Effector CD4-positive, alpha-beta T cell (primary cell): Measurements from ENCODE around the gene MRPL20.
"Not testable (repeated sequence)": the region's sequence is repeated elsewhere in the genome, so short reads cannot be mapped to it uniquely, and the experiment has no call there.

Source experiments
- DNase-seq: peaks from one replicate; pipeline ENCODE4 v3.0.0-alpha.2; 2020

Gene MRPL20

GRCh38 chr1:1425753-1426495 lies 18.8 kb upstream of the MRPL20 start:
- no peak for DNase-seq

GRCh38 chr1:1425426-1425752 lies 18.3 kb upstream of the MRPL20 start:
- no peak for DNase-seq

- DNase-seq, result no peak
Observed at GRCh38 chr1:1424707-1425106, 17.6 kb upstream of the MRPL20 start.

GRCh38 chr1:1423245-1423597 lies 16.1 kb upstream of the MRPL20 start:
- DNase-seq, result no peak

- no peak for DNase-seq
Observed at GRCh38 chr1:1422465-1423244, 15.6 kb upstream of the MRPL20 start.

GRCh38 chr1:1421907-1422464 lies 14.9 kb upstream of the MRPL20 start:
- no peak for DNase-seq

GRCh38 chr1:1421147-1421906 lies 14.2 kb upstream of the MRPL20 start, which contains the start of gene ANKRD65:
ANKRD65 (minus strand) TSS chr1:1421276; CDS start chr1:1421005, 271 bp downstream.
- DNase-seq, result no peak

- no peak for DNase-seq
Observed at GRCh38 chr1:1420654-1421141, 13.6 kb upstream of the MRPL20 start.

GRCh38 chr1:1419813-1420653 lies 12.9 kb upstream of the MRPL20 start:
- DNase-seq, result no peak

GRCh38 chr1:1419363-1419812 lies 12.3 kb upstream of the MRPL20 start:
- DNase-seq, result no peak

GRCh38 chr1:1418464-1419362 lies 11.6 kb upstream of the MRPL20 start:
- DNase-seq, result no peak

- DNase-seq, result not testable (repeated sequence)
Observed at GRCh38 chr1:1417825-1418463, 10.9 kb upstream of the MRPL20 start.

- DNase-seq, result not testable (repeated sequence)
Observed at GRCh38 chr1:1417396-1417795, 10.3 kb upstream of the MRPL20 start.

- no peak for DNase-seq
Observed at GRCh38 chr1:1415751-1416150, 8.7 kb upstream of the MRPL20 start.

- DNase-seq, result not testable (repeated sequence)
Observed at GRCh38 chr1:1412311-1412902, 5.3 kb upstream of the MRPL20 start.

GRCh38 chr1:1411626-1412025 lies 4.5 kb upstream of the MRPL20 start:
- no peak for DNase-seq

GRCh38 chr1:1410238-1410637 lies 3.1 kb upstream of the MRPL20 start:
- not testable (repeated sequence) for DNase-seq

GRCh38 chr1:1407636-1408318 lies 684 bp upstream of the MRPL20 start:
- DNase-seq, result no peak

- no peak for DNase-seq
Observed at GRCh38 chr1:1406101-1406820, 832 bp downstream of the MRPL20 start.
